Osteoblast (primary cell): ENCODE data around the gene CD101. TPM values are rescaled to one million over a fixed set of nuclear protein-coding genes. Genes with fewer than 3 reads are reported as not detected.

Experiments used
- DNase-seq: peaks from one replicate; pipeline ENCODE4 v3.0.0; 2011; ENCODE audit warnings: low spot score, mixed read lengths; ENCODE audit not compliant: insufficient read length; ENCODE audit errors: missing footprints
- H2AFZ ChIP-seq: 2 replicates; pipeline ENCODE4 v1.6.0; 2011; ENCODE audit warnings: mild to moderate bottlenecking, low read length
- H3K27ac ChIP-seq: 2 replicates; pipeline ENCODE4 v1.5.1; 2011; ENCODE audit warnings: mild to moderate bottlenecking, low read depth, low read length, moderate library complexity
- H3K27me3 ChIP-seq: 2 replicates; pipeline ENCODE4 v1.6.0; 2012; ENCODE audit warnings: mild to moderate bottlenecking, control low read depth, inconsistent platforms, low read length, moderate library complexity; ENCODE audit not compliant: insufficient read depth
- H3K36me3 ChIP-seq: 2 replicates; pipeline ENCODE4 v1.5.1; 2011; ENCODE audit warnings: mild to moderate bottlenecking, low read length, control low read depth, moderate library complexity; ENCODE audit not compliant: insufficient read depth
- H3K4me1 ChIP-seq: 2 replicates; pipeline ENCODE4 v1.5.1; 2011; ENCODE audit warnings: mild to moderate bottlenecking, low read length, control low read depth, moderate library complexity; ENCODE audit not compliant: insufficient read depth
- H3K4me2 ChIP-seq: 2 replicates; pipeline ENCODE4 v1.6.0; 2011; ENCODE audit warnings: mild to moderate bottlenecking, low read length; ENCODE audit not compliant: insufficient read depth
- H3K4me3 ChIP-seq: fragments of 200-600 bp; sonication (generic); 3 replicates; pipeline ENCODE4 v1.5.1; 2012; ENCODE audit warnings: mild to moderate bottlenecking, low read length, inconsistent platforms; ENCODE audit not compliant: insufficient read depth
- H3K79me2 ChIP-seq: 2 replicates; pipeline ENCODE4 v1.6.0; 2012; ENCODE audit warnings: mild to moderate bottlenecking, low read length, control low read depth, inconsistent platforms; ENCODE audit not compliant: insufficient read depth
- H3K9me3 ChIP-seq: 2 replicates; pipeline ENCODE4 v1.5.1; 2011; ENCODE audit warnings: low read depth, low read length, control low read depth
- H4K20me1 ChIP-seq: 2 replicates; pipeline ENCODE4 v1.6.0; 2012; ENCODE audit warnings: mild to moderate bottlenecking, low read length, control low read depth; ENCODE audit not compliant: insufficient read depth
- CTCF ChIP-seq: IDR thresholded peaks from 2 replicates; pipeline ENCODE4 v1.5.1; 2011; ENCODE audit warnings: mild to moderate bottlenecking, low read depth, low read length, moderate library complexity; ENCODE audit errors: extremely low read depth
- total RNA-seq: library from RNA; depleted of rRNA; stranded (reverse); fragments of >200 nt; gene quantifications from 2 replicates; pipeline ENCODE4 v1.2.3, GENCODE V29; 2012

CD101 gene
- total RNA-seq, 1 donor: under 0.01 TPM

DNA sequence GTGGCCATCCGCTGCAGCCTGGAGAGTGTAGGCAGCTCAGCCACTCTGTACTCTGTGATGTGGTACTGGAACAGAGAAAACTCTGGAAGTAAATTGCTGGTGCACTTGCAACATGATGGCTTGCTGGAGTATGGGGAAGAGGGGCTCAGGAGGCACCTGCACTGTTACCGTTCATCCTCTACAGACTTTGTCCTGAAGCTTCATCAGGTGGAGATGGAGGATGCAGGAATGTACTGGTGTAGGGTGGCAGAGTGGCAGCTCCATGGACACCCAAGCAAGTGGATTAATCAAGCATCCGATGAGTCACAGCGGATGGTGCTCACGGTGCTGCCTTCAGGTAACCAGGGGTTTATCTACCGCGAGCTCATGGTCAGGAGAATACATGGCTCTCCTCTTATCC lies 24.0 kb downstream of the CD101 start:
- no peaks in the 10 kb centered on the region for H3K36me3 ChIP-seq
- no peak overlapping the region for H3K4me3 ChIP-seq
- no peaks in the 10 kb centered on the region for H3K4me1 ChIP-seq
- H4K20me1 ChIP-seq: no peaks in the 10 kb centered on the region
- H3K4me2 ChIP-seq: no peak overlapping the region
- H3K9me3 ChIP-seq: no peaks in the 10 kb centered on the region
- DNase-seq: peak; percentile 53
- H3K79me2 ChIP-seq: no peaks in the 10 kb centered on the region
- no peak overlapping the region for H3K27ac ChIP-seq
- TF ChIP-seq CTCF: no peak
- no peak overlapping the region for H2AFZ ChIP-seq
- peaks cover 8% of the 10 kb centered on the region for H3K27me3 ChIP-seq

GRCh38 chr1:117026361-117026760 lies 24.8 kb downstream of the CD101 start:
- H4K20me1 ChIP-seq: no peaks in the 10 kb centered on the region
- H3K79me2 ChIP-seq: no peaks in the 10 kb centered on the region
- DNase-seq: no peak
- H2AFZ ChIP-seq: no peak overlapping the region
- no peak overlapping the region for H3K4me3 ChIP-seq
- peaks cover 11% of the 10 kb centered on the region for H3K27me3 ChIP-seq
- H3K4me1 ChIP-seq: no peaks in the 10 kb centered on the region
- no peaks in the 10 kb centered on the region for H3K9me3 ChIP-seq
- no peak for TF ChIP-seq CTCF
- no peak overlapping the region for H3K4me2 ChIP-seq
- H3K27ac ChIP-seq: no peak overlapping the region
- no peaks in the 10 kb centered on the region for H3K36me3 ChIP-seq

- no peak for TF ChIP-seq CTCF
- no peak overlapping the region for H3K4me3 ChIP-seq
These were observed 28.1 kb downstream of the CD101 start for GRCh38 chr1:117029685-117030084.

DNA sequence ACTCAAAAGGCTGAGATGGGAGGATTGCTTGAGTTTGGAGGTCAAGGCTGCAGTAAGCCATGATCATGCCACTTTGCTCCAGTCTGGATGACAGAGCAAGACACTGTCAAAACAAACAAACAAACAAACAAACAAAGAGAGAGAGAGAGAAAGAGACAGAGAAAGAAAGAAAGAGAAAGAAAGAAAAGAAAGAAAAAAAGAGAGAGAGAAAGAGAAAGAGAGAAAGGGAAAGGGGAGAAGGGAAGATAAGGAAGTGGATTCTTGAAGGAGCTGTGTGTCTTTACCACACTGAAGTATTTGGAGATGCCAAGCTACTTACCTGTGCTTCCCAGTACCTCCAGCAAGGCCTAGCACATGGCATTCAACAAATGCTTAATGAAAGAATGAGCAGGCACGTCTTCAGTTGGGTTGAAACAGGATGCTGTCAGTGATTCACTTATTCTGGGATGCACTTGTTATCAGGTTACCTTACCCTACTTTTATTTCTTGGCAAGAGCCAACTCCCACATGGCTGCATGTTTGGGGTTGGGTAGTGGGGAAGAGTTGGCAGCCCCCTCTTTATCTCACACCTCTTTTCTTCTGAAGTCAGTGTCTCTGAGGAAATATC lies 28.8 kb downstream of the CD101 start:
- TF ChIP-seq CTCF: no peak
- H3K27me3 ChIP-seq: peaks cover 7% of the 10 kb centered on the region
- H2AFZ ChIP-seq: no peak overlapping the region
- no peak for DNase-seq
- no peak overlapping the region for H3K27ac ChIP-seq
- no peaks in the 10 kb centered on the region for H3K79me2 ChIP-seq
- no peaks in the 10 kb centered on the region for H3K36me3 ChIP-seq
- no peaks in the 10 kb centered on the region for H3K4me1 ChIP-seq
- no peaks in the 10 kb centered on the region for H4K20me1 ChIP-seq
- H3K4me3 ChIP-seq: no peak overlapping the region
- no peak overlapping the region for H3K4me2 ChIP-seq
- H3K9me3 ChIP-seq: no peaks in the 10 kb centered on the region

More at GRCh38 chr1:117029685-117030084, 28.1 kb downstream of the CD101 start:
- Histone ChIP-seq H3K9me3 (no peaks in the 10 kb centered on the region), H3K36me3 (no peaks in the 10 kb centered on the region), H3K4me2 (no peak overlapping the region), H3K27me3 (peaks cover 7% of the 10 kb centered on the region), H3K27ac (no peak overlapping the region), H2AFZ (no peak overlapping the region), H3K4me1 (no peaks in the 10 kb centered on the region), H3K79me2 (no peaks in the 10 kb centered on the region), H4K20me1 (no peaks in the 10 kb centered on the region)
- no peak for DNase-seq
